Measurements from ENCODE around the gene MRPS10.
A peak's percentile ranks its signal among the peaks of the same experiment; 100 is the strongest.
"Not testable (repeated sequence)": the region's sequence is repeated elsewhere in the genome, so short reads cannot be mapped to it uniquely, and the experiment has no call there.

Gene MRPS10

DNA sequence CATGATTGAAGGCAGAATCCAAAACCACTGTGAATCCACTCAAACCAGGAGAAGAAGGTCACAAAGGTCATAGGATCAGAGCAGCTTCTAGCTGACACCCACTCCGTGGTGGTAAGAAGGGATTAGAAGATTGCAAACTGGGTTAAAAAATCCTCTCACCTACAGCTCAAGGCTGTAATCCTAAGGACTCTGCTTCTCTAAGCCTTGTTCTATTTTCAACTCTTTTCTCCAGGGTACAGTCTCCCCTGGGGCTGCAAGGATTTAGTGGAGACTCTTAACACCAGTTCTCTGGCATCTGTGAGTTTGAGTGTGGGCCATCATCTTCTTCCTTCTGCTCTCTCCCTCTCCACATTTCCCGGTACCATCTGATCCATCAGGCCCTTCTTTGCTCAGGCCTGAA lies 44.6 kb downstream of the MRPS10 start, which contains the start of gene GUCA1A:
Gene GUCA1A, plus strand, starts transcription at position 264 of the 400 bp plus-strand sequence. CDS start 250 bp downstream, outside the sequence.
- no peak for DNase-seq

DNA sequence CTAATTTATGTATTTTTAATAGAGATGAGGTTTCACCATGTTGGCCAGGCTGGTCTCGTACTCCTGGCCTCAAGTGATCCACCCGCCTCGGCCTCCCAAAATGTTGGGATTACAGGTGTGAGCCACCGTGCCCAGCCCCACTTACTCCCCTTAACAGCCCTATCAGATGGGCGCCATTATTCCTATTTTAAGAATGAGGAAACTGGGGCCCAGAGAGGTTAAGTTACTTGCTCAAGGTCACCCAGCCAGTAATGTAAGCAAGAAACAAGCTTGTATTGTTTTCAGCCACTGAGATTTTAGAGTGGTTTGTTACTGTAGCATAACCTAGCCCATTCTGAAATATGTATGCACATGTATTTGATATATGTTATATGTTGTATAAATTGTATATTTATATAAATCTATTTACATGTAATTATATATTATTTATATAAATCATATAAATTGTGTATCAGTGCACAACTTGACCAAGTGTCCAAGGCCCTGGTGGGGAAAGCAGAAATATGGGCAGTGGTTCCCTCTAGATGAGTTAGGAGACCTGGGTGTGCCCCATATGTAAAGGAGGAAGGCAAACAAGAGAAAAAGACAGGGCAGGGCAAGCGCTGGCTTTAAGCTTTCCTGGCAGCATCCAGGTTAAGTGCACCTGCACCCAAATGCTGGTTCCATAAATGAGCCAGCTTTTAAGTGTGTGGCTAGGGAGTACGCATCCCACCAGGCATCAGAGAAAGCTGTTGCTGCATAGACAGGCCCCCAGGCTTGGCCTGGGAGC lies 45.7 kb downstream of the MRPS10 start:
- DNase-seq, result no peak

DNA sequence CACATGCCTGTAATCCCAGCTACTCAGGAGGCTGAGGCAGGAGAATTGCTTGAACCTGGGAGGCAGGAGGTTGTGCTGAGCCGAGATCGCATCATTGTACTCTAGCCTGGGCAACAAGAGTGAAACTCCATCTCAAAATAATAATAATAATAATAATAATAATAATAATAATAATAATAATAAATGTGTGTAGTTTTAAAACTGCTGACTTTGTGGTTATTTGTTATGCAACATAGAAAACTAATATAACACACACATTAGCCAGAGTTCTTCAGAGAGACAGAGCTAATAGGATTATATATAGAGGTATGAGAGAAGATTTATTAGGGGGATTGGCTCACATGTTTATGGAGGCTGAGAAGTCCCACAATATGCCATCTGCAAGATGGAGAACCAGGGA lies 47.9 kb downstream of the MRPS10 start:
- DNase-seq, result not testable (repeated sequence)

DNA sequence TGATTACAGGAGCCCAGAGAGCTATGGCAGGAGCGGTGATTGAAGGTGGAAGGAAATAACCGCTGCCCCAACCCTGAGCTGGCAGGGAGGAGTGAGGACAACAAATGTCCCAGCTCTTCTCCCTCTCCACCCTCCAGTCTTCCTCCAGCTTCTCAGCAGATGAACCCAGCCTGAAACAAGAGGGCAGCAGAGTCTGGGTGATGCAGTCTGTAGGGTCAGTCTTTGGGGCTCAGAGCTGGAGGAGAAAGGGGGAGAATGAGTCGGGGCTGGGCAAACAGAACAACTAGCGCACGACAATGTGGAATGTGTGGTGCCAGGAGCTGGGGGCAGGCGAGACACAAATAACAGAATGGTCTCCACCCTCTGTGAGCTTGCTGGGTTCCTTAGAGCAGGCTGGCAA lies 49.0 kb downstream of the MRPS10 start:
- DNase-seq, result no peak

DNA sequence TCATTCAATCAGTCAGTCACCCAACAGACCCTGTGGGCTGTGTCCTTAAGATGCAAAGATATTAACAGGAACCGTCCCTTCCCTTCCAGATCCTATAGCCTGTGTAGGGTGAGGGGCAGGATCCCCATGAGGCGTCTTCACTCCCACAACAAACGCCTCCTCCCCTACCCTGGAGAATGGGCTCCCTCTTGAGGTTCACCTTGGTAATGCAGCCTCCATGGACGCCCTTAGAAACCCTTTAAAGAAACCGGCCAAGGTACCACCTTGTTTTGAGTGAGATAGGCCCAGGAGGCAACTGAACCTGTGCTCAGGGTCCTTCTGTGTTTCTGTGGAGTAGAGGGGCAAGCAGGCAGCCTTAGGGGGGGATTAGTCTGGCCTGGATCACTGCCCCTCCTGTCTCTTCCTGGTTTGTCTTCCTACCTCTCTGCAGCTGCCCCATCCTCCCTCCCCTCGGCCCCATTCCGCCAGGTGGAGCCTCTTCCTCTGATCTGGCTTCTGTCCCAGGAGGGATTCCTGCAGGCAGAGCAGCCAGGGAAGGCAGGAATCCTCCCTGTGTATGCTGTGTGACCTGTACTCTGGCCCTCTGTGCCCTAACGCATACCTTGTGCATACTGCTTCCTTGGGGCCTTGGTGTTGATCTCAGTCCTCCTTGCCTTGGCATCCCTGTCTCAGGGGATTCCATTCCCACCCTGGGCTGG lies 51.1 kb downstream of the MRPS10 start:
- peak; percentile 51 for DNase-seq

DNA sequence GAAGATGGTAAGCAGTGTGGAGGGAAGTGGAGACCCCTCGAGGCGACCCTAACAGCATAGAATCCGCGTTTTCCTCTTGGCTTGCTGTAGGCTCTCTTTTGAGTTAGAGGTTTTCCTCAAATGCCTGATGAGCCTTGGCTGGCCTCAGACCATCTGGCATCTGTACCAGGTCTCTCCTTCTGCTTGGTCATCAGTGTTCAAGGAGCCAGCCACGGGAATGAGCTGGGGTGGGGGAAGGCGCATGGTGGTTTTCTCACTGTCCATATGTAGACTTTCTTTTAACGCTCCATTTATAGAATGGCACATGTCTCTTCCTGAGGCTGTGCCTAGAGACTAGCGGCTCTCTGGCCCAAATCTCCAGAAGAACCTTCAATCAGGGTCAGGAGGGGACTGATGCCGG lies 52.6 kb downstream of the MRPS10 start:
- no peak for DNase-seq

DNA sequence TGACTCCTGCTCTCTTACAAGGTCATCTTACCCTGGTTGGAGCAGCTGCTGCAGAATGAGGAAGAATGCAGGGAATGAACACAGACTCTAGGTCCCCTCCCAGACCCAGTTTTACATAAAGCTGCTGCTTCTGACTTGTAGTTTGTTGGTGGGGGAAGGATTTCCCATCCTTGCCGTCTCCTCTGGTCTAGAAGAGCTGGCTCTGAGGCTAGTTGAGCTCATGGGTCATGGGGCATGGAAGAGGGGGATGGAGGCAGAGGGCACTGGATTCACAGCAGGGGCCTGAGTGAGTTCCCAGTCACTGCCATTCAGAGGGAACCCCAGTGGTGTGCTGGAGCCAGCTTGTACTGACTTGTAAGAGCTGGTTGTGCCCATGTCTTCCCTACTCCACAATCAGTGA lies 53.7 kb downstream of the MRPS10 start:
- DNase-seq, result peak; percentile 25

DNA sequence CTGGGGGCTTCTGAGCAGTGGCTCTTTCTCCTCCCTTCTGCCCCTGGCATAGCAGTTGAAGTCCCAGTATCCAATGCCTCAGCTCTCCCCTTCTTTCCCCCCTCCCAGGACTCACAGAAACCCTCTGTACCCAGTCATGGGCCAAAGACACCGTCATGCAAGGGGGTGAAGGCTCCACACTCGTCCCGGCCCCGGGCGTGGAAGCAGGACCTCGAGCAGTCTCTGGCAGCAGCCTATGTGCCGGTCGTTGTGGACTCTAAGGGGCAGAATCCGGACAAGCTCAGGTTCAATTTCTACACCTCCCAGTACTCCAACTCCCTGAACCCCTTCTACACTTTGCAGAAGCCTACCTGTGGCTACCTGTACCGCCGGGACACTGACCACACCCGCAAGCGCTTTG lies 54.8 kb downstream of the MRPS10 start:
- DNase-seq, result no peak

DNA sequence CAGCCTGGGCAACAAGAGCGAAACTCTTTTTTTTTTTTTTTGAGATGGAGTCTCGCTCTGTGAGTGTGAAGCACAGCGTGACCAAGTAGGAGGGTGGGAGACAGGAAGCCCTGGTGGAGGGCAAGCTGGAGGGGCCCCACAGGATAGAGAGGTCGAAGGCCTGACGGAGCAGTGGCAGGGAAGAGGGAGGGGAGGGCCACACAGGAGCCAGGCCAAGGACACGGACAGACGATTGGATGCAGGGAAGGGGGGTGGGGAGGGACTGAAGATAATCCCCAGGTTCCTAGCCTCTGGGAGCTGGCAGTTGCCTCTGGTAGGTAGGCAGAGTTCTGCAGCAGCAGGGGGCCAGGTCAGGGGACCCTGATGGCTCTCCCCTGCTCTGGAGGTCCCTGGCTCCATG lies 55.3 kb downstream of the MRPS10 start:
- DNase-seq, result no peak

DNA sequence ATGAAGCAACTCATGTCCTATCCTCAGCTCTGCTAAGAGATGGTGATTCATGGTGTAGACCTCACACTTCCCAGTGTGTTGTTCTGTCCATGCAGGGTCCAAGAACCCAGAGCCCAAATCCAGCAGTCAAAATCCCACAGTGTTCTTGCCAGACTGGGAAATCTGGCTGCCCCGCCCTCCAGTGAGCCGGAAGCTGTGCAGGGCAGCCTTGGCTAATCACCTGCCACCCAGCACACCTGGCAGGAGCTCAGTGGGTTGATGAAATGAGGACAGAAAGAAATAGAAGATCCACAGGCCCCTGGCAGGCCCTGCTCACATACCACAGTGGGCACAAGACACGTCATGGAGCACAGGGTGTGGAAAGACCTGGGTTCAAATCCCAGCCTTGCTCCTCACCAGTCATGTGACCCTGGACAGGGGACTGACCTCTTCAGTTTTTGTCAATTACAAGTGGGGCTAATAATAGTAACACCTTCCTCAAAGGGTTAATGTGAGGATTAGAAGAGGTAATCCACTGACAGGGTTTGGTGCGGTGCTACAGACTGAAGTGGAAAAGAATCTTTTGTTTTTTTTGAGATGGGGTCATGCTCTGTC lies 58.1 kb downstream of the MRPS10 start:
- DNase-seq, result no peak

DNA sequence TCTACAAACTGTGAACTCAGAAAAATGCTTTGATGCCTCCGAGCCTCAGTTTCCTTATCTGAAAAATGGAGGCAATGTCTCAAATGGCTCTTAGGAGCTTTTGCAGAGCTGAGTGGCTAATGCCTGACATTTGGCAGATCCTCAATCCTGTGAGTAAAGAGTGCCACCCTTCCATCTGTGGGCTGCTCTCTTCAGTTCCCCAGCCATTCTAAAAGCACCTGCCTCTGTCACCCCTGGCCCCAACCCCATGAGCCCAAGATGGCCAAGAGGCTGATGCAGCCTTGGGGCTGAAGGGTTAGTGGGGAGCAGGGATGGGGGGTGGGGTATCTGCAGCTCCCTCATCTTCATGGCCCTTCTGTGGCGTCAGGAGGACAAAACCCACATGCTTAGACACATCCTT lies 59.0 kb downstream of the MRPS10 start:
- no peak for DNase-seq

DNA sequence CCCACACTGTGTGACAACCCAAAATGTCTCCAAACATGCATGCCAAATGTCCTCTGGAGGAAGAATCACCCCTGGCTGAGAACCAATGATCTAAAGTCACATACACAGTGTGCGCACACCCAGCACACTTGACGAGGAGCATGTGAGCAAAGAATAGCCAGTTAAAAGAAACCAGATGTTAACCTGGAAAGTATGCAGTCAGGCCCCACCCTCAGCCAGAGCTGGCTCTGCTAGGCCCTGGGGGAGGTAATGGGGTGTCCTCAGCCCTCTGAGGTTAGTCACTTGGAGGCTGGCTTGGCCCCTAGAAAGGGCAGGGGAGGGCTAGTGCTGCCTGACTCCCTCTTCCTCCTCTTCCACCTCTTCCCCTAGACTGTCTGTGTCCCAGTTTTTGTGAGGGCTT lies 59.6 kb downstream of the MRPS10 start:
- DNase-seq, result no peak

All from inflammatory macrophage treated with lipopolysaccharide for 4 hours (primary cell).